GM23338 (cell line): ENCODE measurements around the gene DNAH10. TPM values are rescaled to one million over a fixed set of nuclear protein-coding genes. Genes with fewer than 3 reads are reported as not detected.

ENCODE experiments used
- ATAC-seq: fragments of 200-7000 bp; cut with Tn5 transposase; 3 replicates; pipeline ENCODE4 v1.9.1; 2020
- DNase-seq: peaks from one replicate; pipeline ENCODE4 v3.0.0-alpha.2; 2015; ENCODE audit warnings: low spot score
- H2AFZ ChIP-seq: fragments of 200-600 bp; sonication (generic); 2 replicates; pipeline ENCODE4 v1.8.0; 2016; ENCODE audit warnings: antibody characterized with exemption, mild to moderate bottlenecking, moderate library complexity
- H3F3A ChIP-seq: fragments of 200-600 bp; sonication (generic); replicated peaks from 2 replicates; pipeline ENCODE4 v1.8.0; 2017; ENCODE audit warnings: antibody characterized with exemption, mixed run types, low read depth
- H3K27ac ChIP-seq: fragments of 200-600 bp; sonication (generic); 2 replicates; pipeline ENCODE4 v1.6.1; 2016; ENCODE audit warnings: low read depth
- H3K27me3 ChIP-seq: fragments of 200-600 bp; sonication (generic); 2 replicates; pipeline ENCODE4 v1.8.0; 2016; ENCODE audit warnings: mild to moderate bottlenecking, mixed run types, moderate library complexity; ENCODE audit not compliant: insufficient read depth
- H3K36me3 ChIP-seq: fragments of 200-600 bp; sonication (generic); 2 replicates; pipeline ENCODE4 v1.8.0; 2016; ENCODE audit warnings: mild to moderate bottlenecking; ENCODE audit not compliant: insufficient read depth
- H3K4me1 ChIP-seq: fragments of 200-600 bp; sonication (generic); 2 replicates; pipeline ENCODE4 v1.8.0; 2016; ENCODE audit warnings: mild to moderate bottlenecking, moderate library complexity; ENCODE audit not compliant: insufficient read depth
- H3K4me2 ChIP-seq: fragments of 200-600 bp; sonication (generic); 2 replicates; pipeline ENCODE4 v1.7.1; 2017; ENCODE audit warnings: mixed run types
- H3K4me3 ChIP-seq: fragments of 200-600 bp; sonication (generic); 2 replicates; pipeline ENCODE4 v1.6.1; 2016; ENCODE audit warnings: mixed run types
- H3K79me2 ChIP-seq: fragments of 200-600 bp; sonication (generic); replicated peaks from 2 replicates; pipeline ENCODE4 v1.8.0; 2017; ENCODE audit warnings: mild to moderate bottlenecking; ENCODE audit not compliant: insufficient read depth
- H3K9me2 ChIP-seq: fragments of 200-600 bp; sonication (generic); 2 replicates; pipeline ENCODE4 v1.8.0; 2017; ENCODE audit not compliant: insufficient read depth
- H4K20me1 ChIP-seq: fragments of 200-600 bp; sonication (generic); replicated peaks from 2 replicates; pipeline ENCODE4 v1.8.0; 2017; ENCODE audit warnings: mild to moderate bottlenecking; ENCODE audit not compliant: insufficient read depth
- H3K27ac Mint-ChIP-seq: 2 replicates; pipeline ENCODE4 v1.8.0; 2020; ENCODE audit warnings: inconsistent platforms, mild to moderate bottlenecking, moderate library complexity, mixed read lengths
- H3K27me3 Mint-ChIP-seq: 3 replicates; pipeline ENCODE4 v1.8.0; 2022; ENCODE audit warnings: low read depth, mild to moderate bottlenecking, moderate library complexity, mixed read lengths, inconsistent platforms; ENCODE audit not compliant: insufficient read depth, poor library complexity
- H3K36me3 Mint-ChIP-seq: 3 replicates; pipeline ENCODE4 v1.8.0; 2021; ENCODE audit warnings: low read depth, mild to moderate bottlenecking, inconsistent platforms, moderate library complexity, mixed read lengths
- H3K4me1 Mint-ChIP-seq: 3 replicates; pipeline ENCODE4 v1.8.0; 2020; ENCODE audit warnings: mild to moderate bottlenecking, inconsistent platforms, mixed read lengths
- H3K4me3 Mint-ChIP-seq: 3 replicates; pipeline ENCODE4 v1.8.0; 2021; ENCODE audit warnings: moderate library complexity, mild to moderate bottlenecking, inconsistent platforms, mixed read lengths
- H3K9me3 Mint-ChIP-seq: 3 replicates; pipeline ENCODE4 v1.8.0; 2020; ENCODE audit warnings: moderate library complexity, mild to moderate bottlenecking, inconsistent platforms, mixed read lengths
- CREB1 ChIP-seq: fragments of 250-450 bp; sonication (Bioruptor Pico); IDR thresholded peaks from 2 replicates; pipeline ENCODE4 v1.5.0; 2020; ENCODE audit warnings: low read depth, mild to moderate bottlenecking, moderate library complexity
- CTCF ChIP-seq, 2 experiments: fragments of 200-600 bp in 1 of 2; sonication (generic) in 1 of 2; conservative IDR thresholded peaks; 2 replicates each; pipeline versions ENCODE4 v1.5.1 to v1.6.1; 2016 to 2017; ENCODE audit warnings: antibody characterized with exemption in 2 of 2, low read depth in 2 of 2, mild to moderate bottlenecking in 2 of 2, moderate library complexity in 1 of 2
- ETS1 ChIP-seq: IDR thresholded peaks from 2 replicates; pipeline ENCODE4 v1.6.1; 2016; ENCODE audit warnings: antibody characterized with exemption
- EZH2 ChIP-seq: fragments of 200-600 bp; sonication (generic); IDR thresholded peaks from one replicate; pipeline ENCODE4 v1.8.0; 2017; ENCODE audit warnings: antibody characterized with exemption, mild to moderate bottlenecking, low read depth; ENCODE audit not compliant: unreplicated experiment
- EZH2phosphoT487 ChIP-seq: fragments of 200-600 bp; sonication (generic); IDR thresholded peaks from one replicate; pipeline ENCODE4 v1.8.1; 2018; ENCODE audit warnings: antibody characterized with exemption; ENCODE audit not compliant: unreplicated experiment
- JUNB ChIP-seq: IDR thresholded peaks from one replicate; pipeline ENCODE4 v1.6.1; 2016; ENCODE audit warnings: antibody characterized with exemption; ENCODE audit not compliant: unreplicated experiment
- NANOG ChIP-seq: IDR thresholded peaks from 2 replicates; pipeline ENCODE4 v1.6.1; 2016; ENCODE audit warnings: antibody characterized with exemption, borderline replicate concordance
- POLR2AphosphoS5 ChIP-seq: IDR thresholded peaks from 2 replicates; pipeline ENCODE4 v1.6.1; 2016; ENCODE audit warnings: antibody characterized with exemption, low read depth
- STAT1 ChIP-seq: IDR thresholded peaks from one replicate; pipeline ENCODE4 v1.6.1; 2016; ENCODE audit warnings: antibody characterized with exemption; ENCODE audit not compliant: unreplicated experiment
- ZNF114 ChIP-seq: fragments of 250-450 bp; sonication (Bioruptor Pico); IDR thresholded peaks from 2 replicates; pipeline ENCODE4 v1.5.0; 2020; ENCODE audit warnings: mild to moderate bottlenecking, moderate library complexity
- ZNF331 ChIP-seq: fragments of 250-450 bp; sonication (Bioruptor Pico); IDR thresholded peaks from 2 replicates; pipeline ENCODE4 v1.5.0; 2020; ENCODE audit warnings: low read depth, mild to moderate bottlenecking, moderate library complexity
- polyA plus RNA-seq: library from polyadenylated mRNA; unstranded; fragments of >200 nt; fragmentation: Nextera tagmentation; extraction: Ambion mirVana; gene quantifications from 2 replicates; pipeline ENCODE4 v1.2.1, GENCODE V29; 2016
- total RNA-seq: library from RNA; depleted of rRNA; stranded (reverse); fragments of >200 nt; shearing (Covaris generic); gene quantifications from 2 replicates; pipeline ENCODE4 v1.2.3, GENCODE V29; 2014
- TF ChIP-seq, protein P1 (sequence below): IDR thresholded peaks from one replicate; pipeline ENCODE4 v1.6.1; 2018; ENCODE audit warnings: antibody characterized with exemption; ENCODE audit not compliant: unreplicated experiment

The DNAH10 gene
- total and polyA plus RNA-seq, 2 experiments from 2014 or later, result 0.03 TPM

DNA sequence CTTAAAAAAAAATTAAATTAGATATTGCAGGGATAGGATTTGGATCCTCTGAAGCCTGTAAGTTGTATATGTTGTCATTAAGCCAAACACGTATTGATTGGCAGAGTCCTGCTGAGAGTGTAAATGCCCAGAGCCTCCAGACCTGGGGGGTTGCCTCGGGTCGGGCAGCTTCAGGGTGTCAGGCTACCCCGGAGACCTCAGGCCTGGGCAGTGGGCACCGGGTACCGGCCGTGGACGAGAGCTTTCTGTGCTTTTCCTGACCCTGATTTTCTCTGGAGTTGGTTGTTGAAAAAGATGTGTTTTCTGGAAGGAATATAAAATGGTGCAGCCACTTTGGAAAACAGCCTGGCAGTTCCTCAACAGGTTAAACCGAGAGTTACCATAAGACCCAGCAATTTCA lies 96.1 kb downstream of the DNAH10 start (continued):
- TF ChIP-seq, protein P1, sequence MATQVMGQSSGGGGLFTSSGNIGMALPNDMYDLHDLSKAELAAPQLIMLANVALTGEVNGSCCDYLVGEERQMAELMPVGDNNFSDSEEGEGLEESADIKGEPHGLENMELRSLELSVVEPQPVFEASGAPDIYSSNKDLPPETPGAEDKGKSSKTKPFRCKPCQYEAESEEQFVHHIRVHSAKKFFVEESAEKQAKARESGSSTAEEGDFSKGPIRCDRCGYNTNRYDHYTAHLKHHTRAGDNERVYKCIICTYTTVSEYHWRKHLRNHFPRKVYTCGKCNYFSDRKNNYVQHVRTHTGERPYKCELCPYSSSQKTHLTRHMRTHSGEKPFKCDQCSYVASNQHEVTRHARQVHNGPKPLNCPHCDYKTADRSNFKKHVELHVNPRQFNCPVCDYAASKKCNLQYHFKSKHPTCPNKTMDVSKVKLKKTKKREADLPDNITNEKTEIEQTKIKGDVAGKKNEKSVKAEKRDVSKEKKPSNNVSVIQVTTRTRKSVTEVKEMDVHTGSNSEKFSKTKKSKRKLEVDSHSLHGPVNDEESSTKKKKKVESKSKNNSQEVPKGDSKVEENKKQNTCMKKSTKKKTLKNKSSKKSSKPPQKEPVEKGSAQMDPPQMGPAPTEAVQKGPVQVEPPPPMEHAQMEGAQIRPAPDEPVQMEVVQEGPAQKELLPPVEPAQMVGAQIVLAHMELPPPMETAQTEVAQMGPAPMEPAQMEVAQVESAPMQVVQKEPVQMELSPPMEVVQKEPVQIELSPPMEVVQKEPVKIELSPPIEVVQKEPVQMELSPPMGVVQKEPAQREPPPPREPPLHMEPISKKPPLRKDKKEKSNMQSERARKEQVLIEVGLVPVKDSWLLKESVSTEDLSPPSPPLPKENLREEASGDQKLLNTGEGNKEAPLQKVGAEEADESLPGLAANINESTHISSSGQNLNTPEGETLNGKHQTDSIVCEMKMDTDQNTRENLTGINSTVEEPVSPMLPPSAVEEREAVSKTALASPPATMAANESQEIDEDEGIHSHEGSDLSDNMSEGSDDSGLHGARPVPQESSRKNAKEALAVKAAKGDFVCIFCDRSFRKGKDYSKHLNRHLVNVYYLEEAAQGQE, result no peak

DNA sequence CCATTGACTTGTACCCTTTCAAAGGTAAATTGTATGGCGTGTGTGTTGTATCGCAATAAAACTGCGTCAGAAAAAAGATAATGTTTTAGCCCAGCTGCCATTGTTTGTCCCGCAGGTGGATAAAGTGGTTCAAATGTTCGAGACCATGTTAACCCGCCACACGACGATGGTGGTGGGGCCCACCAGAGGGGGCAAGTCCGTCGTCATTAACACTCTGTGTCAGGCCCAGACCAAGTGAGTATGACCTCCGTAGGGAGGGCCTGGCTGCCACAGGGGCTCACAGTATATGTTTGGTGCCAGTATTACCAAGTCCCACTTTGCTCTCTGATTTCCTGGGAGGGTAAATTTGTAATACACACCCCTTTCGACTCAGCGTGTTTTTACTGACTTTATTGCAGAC lies 96.9 kb downstream of the DNAH10 start:
- no peaks in the 10 kb centered on the region for H3K79me2 ChIP-seq
- no peaks in the 10 kb centered on the region for H3K4me1 Mint-ChIP-seq
- H3K4me3 Mint-ChIP-seq, result no peak overlapping the region
- H3K9me2 ChIP-seq, result no peaks in the 10 kb centered on the region
- no peak overlapping the region for H3K27ac Mint-ChIP-seq
- TF ChIP-seq ETS1 (no peak), CTCF (conservative IDR thresholded peaks at IDR 0.05; ENCODE audit: low read depth in 2 of 2) (peak; percentile 49 to 65)
- H4K20me1 ChIP-seq, result no peaks in the 10 kb centered on the region
- H3K27me3 ChIP-seq, result no peaks in the 10 kb centered on the region
- peaks cover 5% of the 10 kb centered on the region for H3K27me3 Mint-ChIP-seq
- no peaks in the 10 kb centered on the region for H3K36me3 Mint-ChIP-seq
- H3K9me3 Mint-ChIP-seq, result no peaks in the 10 kb centered on the region
- no peaks in the 10 kb centered on the region for H3K4me1 ChIP-seq
- H2AFZ ChIP-seq, result no peak overlapping the region
- no peaks in the 10 kb centered on the region for H3K36me3 ChIP-seq
- no peak overlapping the region for H3K27ac ChIP-seq
- no peak overlapping the region for H3K4me3 ChIP-seq
- H3F3A ChIP-seq, result no peaks in the 10 kb centered on the region
- DNase-seq, result peak; percentile 52
- H3K4me2 ChIP-seq, result no peak overlapping the region
- ATAC-seq, result peak; percentile 94

GRCh38 chr12:123860377-123860776 lies 98.3 kb downstream of the DNAH10 start:
- Histone ChIP-seq H3K27ac (no peak overlapping the region), H3K9me2 (no peaks in the 10 kb centered on the region), H3K79me2 (no peaks in the 10 kb centered on the region), H3K4me2 (no peak overlapping the region), H2AFZ (no peak overlapping the region), H3K36me3 (no peaks in the 10 kb centered on the region), H3K4me1 (no peaks in the 10 kb centered on the region), H3K27me3 (no peaks in the 10 kb centered on the region), H3K4me3 (no peak overlapping the region), H4K20me1 (no peaks in the 10 kb centered on the region), H3F3A (no peaks in the 10 kb centered on the region)
- Mint-ChIP-seq H3K4me1 (no peaks in the 10 kb centered on the region), H3K4me3 (no peak overlapping the region), H3K27ac (no peak overlapping the region), H3K9me3 (no peaks in the 10 kb centered on the region), H3K27me3 (peaks cover 5% of the 10 kb centered on the region), H3K36me3 (no peaks in the 10 kb centered on the region)
- no peak for DNase-seq
- ATAC-seq, result no peak
- TF ChIP-seq POLR2AphosphoS5 (no peak), EZH2 (no peak), ETS1 (no peak), NANOG (no peak), EZH2phosphoT487 (no peak), STAT1 (no peak), ZNF114 (no peak), JUNB (no peak), CREB1 (CRISPR knock-in tag) (no peak), ZNF331 (no peak), CTCF (conservative IDR thresholded peaks at IDR 0.05; ENCODE audit: low read depth in 2 of 2) (no peak)
